Kidney glomerular epithelial cell (primary cell): Measurements from ENCODE around the gene C1orf174.
"Not testable (repeated sequence)": the region's sequence is repeated elsewhere in the genome, so short reads cannot be mapped to it uniquely, and the experiment has no call there.

Experiments used
- DNase-seq: peaks from one replicate; lab custom pipeline; 2025; lab: John Stamatoyannopoulos, UW

The C1orf174 gene

DNA sequence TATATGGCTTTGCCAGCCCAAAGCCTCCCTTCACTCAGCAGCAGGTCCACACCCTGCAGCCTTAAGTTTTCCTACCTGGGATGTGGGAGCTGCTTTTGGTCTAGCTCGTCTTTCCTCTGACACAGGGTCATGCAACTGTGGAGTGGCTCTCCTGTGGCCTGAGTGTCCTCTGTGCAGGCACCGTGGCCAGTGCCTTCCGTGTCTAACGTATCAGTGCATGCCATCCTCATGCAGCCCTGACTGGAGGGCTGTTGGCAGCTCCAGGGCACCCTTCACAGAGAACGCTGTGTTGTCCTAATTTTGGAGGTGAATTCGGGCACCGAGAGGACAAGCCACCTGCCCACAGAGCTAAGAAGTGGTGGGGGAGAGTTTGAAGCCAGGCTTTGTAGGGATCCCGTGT, 25.7 kb upstream of the C1orf174 start:
- DNase-seq: no peak

DNA sequence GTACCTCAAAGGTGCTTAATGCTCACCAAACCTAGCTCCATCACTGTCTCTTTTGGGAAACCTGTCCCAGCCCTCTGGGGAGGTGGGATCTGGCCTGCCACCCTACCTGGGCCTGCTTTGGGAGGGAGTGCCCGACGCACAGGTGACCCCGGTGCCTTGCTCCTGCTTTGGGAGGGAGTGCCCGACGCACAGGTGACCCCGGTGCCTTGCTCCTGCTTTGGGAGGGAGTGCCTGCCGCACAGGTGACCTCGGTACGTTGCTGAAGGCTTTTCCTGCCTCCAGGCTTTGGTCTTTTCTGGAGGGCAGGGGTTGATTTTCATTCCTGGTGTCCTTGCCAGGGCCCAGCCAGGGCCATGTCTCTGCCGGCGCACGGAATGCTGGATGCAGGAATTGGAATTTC, 25.2 kb upstream of the C1orf174 start:
- DNase-seq: no peak

DNA sequence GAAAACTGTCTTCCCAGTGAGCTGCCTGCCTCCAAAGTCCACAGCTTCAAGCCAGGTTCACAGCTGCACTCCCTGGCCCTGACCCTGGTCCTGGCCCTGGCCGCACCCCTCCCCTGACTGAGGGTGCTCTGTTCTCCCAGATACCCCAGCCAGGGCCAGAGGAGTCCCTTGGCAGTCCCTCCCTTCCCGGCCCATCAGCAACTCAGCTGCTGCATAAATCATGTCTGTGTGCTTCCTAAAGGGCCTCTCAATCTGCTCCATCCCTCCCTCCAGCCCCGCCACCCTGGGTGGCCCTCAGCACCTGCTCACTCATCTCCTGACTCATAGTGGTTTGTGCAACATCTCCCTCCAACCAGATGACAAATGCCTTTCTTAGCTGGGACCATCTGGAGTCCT, 24.8 kb upstream of the C1orf174 start:
- DNase-seq: no peak

DNA sequence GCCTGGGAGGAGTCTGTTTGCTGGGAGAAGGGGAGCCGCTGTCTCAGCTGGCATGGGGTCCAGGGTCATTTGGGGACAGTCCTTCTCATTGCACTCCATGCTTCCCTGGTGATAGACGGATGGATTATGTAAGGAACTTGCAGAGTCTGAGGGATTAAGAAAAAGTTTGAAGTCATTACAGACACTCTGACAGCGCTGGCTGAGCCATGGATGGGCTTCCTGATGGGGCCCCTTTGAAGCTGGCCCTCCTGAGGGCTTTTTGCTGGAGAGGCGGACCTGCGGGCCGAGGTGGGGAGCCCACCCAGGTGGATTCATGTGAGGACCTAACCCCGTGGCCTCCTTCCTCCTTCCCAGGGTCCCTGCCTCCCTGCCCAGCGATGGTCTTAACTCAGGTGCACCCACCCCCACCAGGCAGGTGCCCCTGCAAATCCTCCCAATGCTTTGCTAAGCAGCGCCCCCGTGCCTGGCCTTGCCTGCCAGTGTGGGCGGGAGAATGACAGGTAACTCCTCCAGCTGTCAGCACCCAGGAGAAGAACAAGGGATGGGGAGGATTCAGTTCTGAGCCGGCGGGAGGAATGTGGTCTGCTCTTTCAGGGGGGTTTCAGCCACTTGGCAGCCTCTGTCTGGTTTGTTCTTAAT, 24.2 kb upstream of the C1orf174 start:
- no peak for DNase-seq

DNA sequence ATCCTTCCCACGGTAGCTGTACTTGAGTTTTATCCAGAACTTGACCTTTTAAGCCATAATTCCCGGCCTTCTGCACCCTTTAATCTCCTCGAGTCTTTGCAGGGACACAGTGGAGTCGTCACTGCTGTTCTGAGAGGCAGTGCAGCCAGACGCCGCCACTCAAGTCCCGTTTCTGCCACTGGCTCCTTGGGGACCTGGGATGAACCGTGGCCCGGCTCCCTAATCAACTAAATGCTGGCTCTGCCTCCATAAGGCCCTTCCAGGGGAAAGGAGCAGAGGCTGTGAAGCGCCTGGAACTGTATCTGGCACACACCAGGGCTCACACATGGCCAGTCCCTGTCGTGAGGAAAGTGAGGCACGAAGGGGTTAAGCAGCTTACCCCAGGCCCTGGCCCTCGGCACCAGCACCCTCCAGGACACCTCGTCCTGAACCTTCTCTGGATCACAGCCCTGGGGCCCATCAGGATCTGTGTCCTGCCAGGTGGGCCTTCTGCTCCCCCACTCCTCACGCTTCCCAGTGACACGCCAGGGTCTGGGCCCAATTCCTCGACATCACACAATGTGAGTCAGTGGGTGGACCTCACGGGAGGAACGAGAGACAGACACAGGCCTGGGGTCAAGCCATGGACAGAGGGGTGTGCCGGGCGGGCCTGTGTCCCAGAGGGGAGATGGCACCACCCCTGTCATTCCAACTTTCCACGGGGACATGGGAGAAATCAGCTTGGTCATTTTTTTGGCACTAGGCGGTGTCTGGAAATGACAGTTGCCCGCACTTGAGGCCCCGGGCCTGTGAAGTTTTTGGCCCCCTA, 23.5 kb upstream of the C1orf174 start:
- no peak for DNase-seq

DNA sequence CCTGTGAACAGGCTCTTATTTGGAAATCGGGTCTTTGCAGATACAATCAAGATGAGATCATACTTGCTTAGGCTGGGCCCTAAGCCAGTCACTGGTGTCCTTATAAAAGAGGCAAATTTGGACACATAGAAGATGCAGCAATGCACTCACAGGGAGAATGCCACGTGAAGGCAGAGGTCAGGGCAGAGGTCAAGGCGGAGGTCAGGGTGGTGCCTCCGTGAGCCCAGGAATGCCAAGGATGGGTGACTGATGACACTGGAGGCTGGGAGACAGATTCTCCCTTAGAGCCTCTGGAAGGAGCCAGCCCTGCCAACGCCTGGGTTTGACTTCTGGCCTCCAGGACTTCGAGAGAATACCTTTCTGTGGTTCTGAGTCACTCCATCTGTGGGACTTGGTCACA, 22.8 kb upstream of the C1orf174 start:
- DNase-seq: no peak

DNA sequence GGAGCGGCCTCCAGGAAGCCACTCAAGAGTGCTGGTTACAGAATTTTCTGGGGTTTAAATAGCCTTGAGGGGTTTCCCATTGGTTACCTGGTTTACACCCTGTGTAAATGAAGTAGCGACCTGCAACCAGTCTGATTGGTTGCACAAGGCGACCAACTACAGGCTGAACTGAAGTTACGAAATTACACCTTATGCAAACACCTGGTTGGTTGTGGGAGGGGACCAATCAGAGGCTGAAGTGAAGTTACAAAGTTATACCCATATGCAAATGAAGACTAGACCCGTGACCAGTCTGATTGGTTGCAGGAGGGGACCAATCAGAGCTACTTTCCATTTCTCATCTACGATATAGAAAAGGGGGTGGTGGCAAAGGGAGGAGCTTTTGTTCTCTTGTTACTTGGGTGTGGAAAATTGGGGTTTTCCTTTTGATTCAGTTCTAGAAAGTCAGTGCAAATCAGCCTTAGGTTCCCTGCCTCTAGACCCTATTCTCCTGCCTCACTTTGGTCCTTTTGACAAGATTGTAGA, 22.2 kb upstream of the C1orf174 start:
- no peak for DNase-seq

DNA sequence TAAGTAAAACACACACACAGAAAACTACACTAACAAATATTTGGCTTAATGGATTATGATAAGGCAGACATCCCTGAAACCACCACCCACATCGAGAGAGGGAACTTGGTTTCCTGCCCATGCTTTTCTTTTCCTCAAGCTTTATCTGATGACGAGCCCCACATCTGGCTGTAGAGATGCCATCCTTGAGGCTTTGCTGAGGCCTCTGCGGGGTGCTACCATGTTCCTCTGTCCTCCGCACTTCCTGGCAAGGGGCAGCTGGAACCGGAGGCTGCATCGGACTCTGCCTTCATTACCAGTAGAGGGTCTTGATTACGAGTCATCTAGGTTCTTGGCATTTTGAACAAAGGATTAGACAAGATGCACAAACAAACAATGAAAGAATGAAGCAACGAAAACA, 21.7 kb upstream of the C1orf174 start:
- no peak for DNase-seq

DNA sequence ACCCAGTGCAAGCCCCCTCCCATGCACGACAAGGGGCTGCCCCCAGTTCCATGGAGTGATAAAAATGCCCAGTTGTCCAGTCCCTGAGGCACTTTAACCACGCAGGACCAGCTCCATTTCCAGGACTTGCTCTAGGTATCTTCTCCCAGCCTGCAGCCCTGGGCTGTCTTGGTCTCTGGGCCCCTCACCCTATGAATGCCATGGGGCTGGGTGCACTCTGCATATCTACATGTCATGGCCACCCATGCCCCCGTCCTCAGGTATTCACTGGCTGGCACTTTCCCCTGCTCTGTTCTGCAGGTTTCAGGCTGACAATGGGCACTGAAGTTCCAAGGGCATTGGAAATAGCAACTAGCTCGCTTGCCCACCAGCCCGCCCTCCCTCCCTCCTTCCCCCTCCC, 19.6 kb upstream of the C1orf174 start:
- no peak for DNase-seq

DNA sequence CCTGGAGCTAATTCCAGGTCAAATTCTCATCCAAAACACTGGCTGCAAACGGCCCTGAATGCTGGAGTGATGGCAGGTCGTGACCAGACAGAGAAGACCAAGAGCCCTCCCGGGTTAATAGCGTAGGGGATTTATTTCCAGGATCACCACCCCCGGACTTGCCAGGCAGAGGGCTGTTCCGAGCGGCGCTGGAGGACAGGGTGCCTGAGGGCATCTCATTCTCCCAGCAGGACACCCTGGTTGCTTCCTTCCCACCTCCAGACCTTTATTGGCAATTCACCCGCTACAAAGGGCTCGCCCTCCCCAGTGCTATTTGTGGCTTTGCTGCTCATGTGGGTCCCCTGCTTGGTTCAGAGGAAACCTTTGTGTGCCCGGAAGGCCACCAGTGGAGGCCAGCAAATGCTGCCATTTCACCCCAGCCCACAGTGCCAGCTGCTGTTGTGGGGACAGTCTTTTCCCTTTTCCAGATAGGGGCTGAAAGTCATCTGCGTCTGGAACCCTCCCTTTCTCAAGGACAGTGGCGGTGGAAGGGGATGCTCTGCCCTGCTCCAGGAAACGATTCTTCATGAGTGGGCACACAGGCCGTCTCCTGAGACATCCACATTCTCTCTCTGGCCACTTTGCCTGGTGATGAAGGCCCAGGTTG, 19.0 kb upstream of the C1orf174 start:
- DNase-seq: no peak

DNA sequence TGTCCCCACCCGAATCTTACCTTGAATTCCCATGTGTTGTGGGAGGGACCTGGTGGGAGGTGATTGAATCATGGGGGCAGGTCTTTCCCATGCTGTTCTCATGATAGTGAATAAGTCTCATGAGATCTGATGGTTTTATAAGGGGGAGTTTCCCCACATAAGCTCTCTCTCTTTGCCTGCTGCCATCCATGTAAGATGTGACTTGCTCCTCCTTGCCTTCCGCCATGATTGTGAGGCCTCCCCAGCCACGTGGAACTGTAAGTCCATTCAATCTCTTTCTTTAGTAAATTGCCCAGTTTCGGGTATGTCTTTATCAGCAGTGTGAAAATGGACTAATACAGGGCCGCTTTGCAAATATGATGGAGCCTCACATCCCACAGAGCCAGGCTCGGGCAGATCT, 18.3 kb upstream of the C1orf174 start:
- DNase-seq: not testable (repeated sequence)

DNA sequence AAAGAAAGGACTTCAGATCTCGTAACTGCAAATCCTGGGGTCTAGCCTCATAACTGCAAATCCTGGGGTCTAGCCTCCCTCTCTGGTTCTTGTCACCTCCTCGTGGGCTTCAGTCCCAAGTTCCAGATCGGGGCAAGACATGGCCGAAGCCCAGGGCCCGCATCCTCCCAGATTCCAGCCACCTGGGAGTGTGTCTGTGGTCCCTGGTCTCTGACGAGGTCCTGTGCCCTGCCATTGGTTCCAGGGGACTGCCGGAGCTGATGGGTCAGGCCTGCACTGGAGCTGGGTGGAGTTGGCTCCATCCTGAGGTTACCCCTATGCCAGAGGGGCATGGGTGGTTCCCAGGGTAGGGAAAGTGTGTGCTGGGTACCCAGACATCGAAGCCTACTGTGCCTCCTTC, 17.7 kb upstream of the C1orf174 start:
- no peak for DNase-seq

DNA sequence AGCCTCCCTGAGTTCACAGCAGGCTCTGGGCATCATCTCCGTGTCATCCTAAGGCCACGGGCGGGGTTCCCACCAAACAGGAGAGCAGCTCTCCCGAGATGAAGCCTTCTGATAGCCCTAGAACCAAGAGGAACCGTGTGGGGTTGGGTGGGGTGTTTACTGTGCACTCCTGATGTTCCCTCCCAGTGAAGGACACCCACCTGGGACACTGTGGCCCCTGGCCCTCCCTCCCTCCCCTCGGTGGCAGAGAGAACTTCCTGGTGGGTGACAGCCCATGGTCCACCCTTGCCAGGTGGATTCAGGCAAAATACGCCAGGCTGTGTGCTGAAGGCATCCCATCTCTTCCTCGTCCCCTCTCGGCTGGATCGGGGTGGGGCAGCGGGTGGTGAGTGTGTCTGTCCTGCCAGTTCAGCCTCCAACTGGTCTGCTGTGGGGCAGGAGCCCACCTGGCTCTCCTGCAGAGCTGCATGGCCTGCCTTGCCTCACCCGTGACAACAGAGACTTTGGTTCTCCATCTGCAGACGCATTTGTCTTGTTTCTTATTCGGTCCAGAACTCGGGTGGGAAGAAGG, 15.6 kb upstream of the C1orf174 start:
- no peak for DNase-seq

DNA sequence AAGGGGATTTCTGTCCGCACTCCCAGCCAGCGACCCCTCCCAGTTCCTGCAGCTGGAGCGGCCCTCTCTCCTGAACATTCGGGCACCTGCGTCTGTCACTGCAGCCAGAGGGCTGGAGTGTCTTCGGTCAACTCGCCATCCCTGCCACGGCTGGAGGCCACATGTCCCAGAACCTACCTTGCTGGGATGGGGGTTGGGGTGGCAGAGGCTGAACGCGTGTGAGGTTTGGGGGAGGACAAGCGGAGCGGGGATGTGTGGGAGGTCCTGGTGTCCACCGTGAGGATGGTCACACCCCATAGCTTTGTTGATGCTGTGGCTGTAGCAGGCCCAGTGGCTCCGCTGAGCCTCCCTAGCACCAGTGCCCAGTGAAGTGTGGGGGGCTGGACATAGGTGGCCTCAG, 14.8 kb upstream of the C1orf174 start:
- no peak for DNase-seq

DNA sequence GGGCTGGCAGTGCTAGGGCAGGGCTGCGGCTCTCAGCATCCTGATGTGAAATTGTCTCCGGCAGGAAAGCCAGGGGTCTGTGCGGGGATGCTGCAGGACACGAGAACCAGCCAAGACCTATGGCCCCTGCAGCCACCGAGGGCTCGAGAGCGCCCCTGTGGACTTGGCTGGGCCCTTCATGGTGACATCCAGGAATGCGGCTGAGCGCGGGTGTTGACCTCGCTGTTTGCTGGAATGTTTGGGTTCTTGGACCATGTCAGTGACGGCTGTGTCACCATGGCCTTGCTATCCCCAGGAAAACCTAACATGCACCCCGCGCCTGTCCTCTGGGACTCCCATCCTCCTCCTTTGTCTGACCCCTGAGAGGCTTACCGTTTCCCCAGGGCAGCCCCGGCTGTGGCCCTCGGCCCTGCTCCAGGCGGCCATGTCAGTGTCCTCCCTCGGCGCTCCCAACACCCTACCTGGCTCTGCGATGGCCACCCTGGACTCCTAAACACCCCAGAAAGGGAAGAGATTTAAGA, 14.3 kb upstream of the C1orf174 start:
- DNase-seq: no peak

DNA sequence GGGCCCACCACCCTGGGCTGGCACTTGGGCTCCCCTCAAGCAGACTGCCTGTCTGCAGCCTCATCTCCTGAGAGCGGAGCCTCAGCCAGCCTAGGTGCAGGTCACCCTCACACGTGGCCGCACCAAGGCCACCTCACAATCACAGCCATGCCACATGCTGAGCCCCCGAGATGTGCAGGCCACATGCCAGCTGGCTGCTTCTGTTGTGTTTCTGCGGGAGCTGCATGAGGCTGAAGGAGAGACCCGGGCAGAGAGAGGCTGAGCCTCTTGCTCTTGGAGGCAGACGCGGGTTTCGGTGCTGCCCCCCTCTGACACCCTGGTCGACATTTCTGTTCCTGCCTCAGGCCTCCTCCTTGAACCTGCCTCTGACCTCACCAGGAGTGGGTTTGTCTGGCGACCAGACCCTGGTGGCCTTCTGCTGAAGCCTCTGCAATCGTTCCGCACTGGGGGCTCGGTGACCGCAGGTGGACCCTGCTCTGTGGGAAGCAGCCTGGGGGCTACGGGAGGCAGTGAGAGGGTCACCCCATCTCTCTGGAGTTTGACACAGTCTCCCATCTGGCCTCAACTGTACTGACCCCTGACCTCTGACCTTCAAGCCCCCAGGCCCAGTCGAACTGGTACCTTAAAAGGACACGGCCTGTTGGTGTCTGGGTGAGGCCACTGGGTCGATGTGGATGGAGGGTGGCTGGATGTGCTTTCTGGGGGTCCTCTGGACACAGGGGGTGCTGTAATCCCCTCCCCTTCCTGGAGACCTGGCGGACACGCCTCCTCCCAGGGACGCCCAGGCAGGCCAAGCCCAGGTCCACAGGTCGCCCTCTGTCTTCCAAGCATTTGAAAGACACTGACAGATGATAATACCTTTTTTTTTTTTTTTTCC, 13.0 kb upstream of the C1orf174 start:
- DNase-seq: no peak

DNA sequence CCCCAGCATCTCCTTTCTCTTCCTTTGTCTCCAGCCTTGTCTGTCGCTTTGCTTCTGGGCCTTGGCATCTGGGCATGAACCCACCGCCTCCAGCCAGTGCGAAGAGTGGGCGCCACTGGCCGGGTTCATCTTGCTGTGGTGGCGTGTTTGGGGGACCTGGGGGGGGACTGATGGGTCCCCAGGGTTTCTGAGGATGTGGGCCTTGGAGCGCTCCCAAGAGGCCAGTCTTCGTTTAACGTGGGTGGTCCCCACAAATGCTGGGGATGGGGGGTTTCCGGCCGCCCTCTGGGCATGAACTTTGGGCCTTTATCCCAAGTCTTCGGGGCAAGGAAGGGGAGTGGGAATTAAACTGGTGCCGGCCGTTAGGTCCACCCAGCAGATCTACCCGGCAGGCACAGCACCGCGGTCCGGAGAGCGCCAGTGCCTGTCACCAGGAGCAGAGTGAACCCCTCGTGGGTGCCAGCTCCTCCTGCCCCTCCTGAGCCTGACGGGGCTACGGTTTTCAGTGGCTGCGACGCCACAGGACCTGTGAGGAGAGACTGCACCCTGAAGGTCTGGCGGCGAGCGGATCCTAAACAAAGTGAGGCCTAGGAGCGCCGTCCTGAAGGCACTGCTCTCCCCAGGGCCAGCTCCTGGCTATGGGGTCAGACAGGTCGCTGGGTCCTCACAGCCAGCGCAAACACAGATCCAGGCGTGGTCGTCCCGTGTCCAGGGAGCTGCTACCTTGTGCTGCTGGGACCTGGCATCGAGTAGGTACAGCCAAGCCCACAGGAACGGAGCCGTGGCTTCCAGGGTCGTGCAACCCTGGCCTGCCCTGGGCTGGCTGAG, 12.1 kb upstream of the C1orf174 start:
- DNase-seq: no peak

DNA sequence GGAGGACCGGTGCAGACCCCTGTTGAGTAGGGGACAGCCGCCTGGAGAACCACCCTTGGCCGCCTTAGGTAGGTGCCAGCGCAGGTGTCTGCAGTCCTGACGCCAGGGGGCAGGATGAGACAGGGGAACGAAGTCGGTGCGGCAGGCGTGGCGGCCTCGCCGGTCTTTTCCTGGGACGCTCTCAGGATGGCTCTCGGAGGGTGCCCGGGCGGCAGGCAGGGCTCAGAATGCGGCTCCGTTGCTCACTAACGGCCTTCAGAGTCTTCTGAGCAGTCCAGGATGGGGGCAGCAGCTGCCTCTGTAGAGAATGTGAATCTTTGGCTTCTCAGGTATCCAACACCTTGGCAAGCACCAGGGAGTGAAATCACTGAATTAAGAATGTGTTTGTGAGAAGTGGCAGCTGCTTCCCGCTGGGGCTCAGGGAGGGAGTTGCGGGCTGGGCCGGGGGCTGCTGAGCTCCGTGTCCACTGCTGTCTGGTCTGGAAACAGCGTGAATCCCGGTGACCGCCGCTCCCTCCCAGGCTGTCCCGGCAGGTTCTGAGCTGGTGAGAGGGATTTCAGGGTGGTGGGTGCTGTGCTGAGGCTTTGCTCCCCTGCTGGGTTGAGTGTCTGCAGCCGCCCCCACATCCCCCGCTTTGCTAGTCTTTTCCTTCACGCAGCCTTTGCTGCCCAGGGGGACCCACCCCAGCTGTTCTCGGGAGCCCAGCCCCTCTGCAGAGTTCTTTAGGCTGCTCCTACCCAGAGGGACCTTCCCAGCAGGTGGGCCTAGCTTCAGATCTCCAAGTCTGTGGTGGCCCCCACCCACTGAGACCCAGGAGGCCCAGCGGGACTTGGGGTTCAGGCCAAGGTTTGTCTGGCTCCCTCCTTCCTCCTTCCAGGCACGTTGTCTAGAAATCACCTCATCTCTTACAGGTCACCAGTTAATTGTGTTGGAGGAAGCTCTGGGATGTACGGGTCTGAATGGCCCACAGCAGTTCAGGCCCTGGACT, 11.1 kb upstream of the C1orf174 start:
- peak; percentile 50 for DNase-seq

DNA sequence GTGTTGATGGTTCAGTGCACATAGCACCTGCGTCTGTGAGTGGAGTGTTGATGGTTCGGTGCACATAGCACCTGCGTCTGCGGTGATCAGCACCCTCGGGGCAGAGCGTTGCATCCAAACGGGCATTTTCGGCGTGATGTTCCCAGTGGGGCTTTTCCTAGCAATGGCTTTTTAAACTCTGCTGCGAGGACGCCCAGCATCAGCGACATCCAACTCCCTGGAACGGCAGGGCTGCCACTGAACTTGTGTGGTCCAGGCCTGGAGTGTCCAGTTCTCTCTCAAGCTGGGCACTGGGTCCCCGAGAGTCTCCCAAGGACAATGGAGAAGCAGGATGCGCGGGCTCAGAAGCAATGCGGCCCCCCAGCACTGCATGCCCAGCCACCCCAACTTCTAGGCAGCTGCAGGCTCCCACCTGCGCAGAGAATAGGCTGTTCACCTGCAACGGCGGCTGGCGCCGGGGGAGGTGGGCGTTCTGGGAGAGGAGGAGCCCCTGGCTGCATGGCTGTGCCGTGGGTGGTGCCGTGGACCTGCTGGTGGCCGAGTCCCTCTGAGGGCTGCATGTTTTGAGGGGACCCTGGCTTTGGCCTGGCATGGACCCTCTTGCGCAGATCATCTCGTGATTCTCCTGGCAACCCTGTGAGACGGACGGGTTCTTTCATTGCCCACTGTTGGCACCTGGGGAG, 10.1 kb upstream of the C1orf174 start:
- DNase-seq: no peak
